ENCODE data around the gene STARD3NL.

Gene STARD3NL

GRCh38 chr7:38168890-38169570 lies 9.0 kb upstream of the STARD3NL start:
- no peak for TF ChIP-seq CEBPB (IDR thresholded peaks at IDR 0.05)
- no peak for TF ChIP-seq TAF1 (IDR thresholded peaks at IDR 0.05; ENCODE audit: low read depth)
- TF ChIP-seq NFIC (IDR thresholded peaks at IDR 0.05): no peak
- TF ChIP-seq RAD21 (IDR thresholded peaks at IDR 0.05; ENCODE audit: low read depth): no peak
- no peak for TF ChIP-seq REST (IDR thresholded peaks at IDR 0.05; ENCODE audit: low read depth)
- no peak for TF ChIP-seq YY1 (IDR thresholded peaks at IDR 0.05; ENCODE audit: low read depth)
- TF ChIP-seq ZBTB7A (IDR thresholded peaks at IDR 0.05; ENCODE audit: low read depth): no peak
- no peak for TF ChIP-seq EP300 (IDR thresholded peaks at IDR 0.05; ENCODE audit: borderline replicate concordance)
- no peak for TF ChIP-seq CREB1 (IDR thresholded peaks at IDR 0.05; ENCODE audit: low read depth)
- TF ChIP-seq FOXM1 (IDR thresholded peaks at IDR 0.05; ENCODE audit: borderline replicate concordance, low read depth): no peak
- no peak for TF ChIP-seq EGR1 (IDR thresholded peaks at IDR 0.05)
- no peak for TF ChIP-seq USF1 (IDR thresholded peaks at IDR 0.05)
- TF ChIP-seq, protein P1, sequence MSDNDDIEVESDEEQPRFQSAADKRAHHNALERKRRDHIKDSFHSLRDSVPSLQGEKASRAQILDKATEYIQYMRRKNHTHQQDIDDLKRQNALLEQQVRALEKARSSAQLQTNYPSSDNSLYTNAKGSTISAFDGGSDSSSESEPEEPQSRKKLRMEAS (IDR thresholded peaks at IDR 0.05): no peak
- no peak for TF ChIP-seq TCF12 (IDR thresholded peaks at IDR 0.05; ENCODE audit: low read depth)
- TF ChIP-seq TEAD4 (IDR thresholded peaks at IDR 0.05): no peak

DNA sequence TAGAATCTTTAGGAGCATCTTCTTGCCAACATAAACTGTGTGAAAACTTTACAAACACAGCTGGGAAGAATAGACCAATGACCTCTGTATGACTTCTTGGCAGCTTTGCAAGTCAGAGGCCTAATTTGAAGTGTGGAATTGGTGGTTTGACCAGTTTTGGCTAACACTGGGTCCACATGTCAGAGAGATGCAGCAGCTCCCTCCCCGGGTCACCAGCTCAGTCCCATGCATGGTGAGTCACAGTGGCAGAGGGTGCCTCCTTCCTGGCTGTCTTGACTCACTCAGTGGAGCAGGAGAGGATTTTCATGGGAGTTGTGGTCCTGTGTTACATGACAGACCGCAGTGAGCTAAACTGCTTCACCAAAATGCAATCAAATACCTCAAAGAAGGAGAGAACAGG lies 8.2 kb upstream of the STARD3NL start:
- TF ChIP-seq CEBPB (IDR thresholded peaks at IDR 0.05): no peak
- 0 out of 2 replicates have a peak, but pooled peaks have one; percentile 18 for TF ChIP-seq NFIC (IDR thresholded peaks at IDR 0.05)
- TF ChIP-seq, protein P1 (IDR thresholded peaks at IDR 0.05): peak; percentile 47; the same call in 1 of the 2 replicates
- no peak for TF ChIP-seq CREB1 (IDR thresholded peaks at IDR 0.05; ENCODE audit: low read depth)

DNA sequence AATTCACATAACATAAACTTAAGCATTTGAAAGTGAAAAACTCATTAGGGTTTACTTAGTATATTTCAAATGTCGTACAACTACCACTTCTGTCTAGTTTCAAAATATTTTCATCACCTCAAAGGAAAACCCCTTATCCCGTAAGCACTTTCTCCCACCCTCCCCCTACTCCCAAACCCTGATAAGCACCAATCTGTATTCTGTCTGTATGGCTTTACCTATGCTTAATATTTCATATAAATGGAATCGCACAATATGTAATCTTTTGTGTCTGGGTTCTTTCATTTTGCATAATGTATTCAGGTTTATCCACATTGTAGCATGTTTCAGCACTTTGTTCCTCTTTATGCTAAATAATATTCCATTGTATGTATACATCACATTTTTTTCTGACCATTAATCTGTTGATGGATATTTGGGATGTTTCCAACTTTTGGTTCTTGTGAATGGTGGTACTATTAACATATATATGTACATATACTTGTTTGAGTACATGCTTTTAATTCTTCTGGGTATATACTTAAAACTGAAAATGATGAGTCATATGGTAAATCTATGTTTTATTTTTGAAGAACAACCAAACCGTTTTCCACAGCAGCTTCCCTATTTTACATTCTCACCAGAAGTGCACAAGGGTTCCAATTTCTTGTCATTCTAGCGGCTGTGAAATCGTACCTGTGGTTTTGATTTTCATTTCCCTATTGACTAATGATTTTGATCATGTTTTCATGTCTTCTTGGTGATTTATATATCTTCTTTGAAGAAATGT lies 6.2 kb upstream of the STARD3NL start:
- no peak for TF ChIP-seq FOXM1 (IDR thresholded peaks at IDR 0.05; ENCODE audit: borderline replicate concordance, low read depth)
- no peak for TF ChIP-seq TCF12 (IDR thresholded peaks at IDR 0.05; ENCODE audit: low read depth)
- no peak for TF ChIP-seq EGR1 (IDR thresholded peaks at IDR 0.05)
- no peak for TF ChIP-seq CREB1 (IDR thresholded peaks at IDR 0.05; ENCODE audit: low read depth)
- TF ChIP-seq EP300 (IDR thresholded peaks at IDR 0.05; ENCODE audit: borderline replicate concordance): no peak
- no peak for TF ChIP-seq NFIC (IDR thresholded peaks at IDR 0.05)
- TF ChIP-seq TAF1 (IDR thresholded peaks at IDR 0.05; ENCODE audit: low read depth): no peak
- no peak for TF ChIP-seq USF1 (IDR thresholded peaks at IDR 0.05)
- TF ChIP-seq ZBTB7A (IDR thresholded peaks at IDR 0.05; ENCODE audit: low read depth): no peak
- no peak for TF ChIP-seq CEBPB (IDR thresholded peaks at IDR 0.05)
- TF ChIP-seq RAD21 (IDR thresholded peaks at IDR 0.05; ENCODE audit: low read depth): no peak
- no peak for TF ChIP-seq YY1 (IDR thresholded peaks at IDR 0.05; ENCODE audit: low read depth)

- TF ChIP-seq CREB1 (IDR thresholded peaks at IDR 0.05; ENCODE audit: low read depth) (no peak), TAF1 (IDR thresholded peaks at IDR 0.05; ENCODE audit: low read depth) (peak; percentile 55; the same call in 1 of the 2 replicates)
These were observed 433 bp upstream of the STARD3NL start for GRCh38 chr7:38177621-38178003.

DNA sequence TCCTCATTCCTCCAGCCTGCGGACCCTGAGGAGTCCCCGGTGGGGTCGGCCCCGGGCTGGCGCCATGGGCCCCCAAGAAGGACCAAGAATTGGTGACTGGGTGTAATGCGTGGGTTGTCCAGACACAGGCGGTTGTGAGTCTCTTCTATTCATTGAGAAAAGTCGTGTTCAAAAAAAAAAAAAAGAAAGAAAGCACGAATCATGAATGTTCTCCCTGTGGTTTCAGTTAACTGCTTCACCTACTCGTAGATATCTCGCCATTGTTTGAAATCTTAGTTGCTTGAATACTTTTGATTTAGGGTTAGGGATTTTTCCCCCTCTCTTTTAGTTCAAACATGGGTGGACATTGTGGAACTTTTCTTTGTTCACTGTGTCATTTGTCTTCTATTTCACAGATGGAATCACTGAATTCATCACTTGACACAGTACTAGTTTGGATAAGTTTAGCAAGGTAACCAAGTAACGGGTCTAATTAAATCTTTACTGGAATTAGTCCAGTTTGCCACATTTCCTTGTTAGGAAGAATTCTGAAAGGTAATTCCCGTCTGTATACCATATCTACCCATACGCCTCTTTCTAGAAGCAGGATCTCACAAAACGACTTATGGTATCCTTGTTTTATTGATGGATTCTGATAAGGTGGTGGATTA lies 775 bp downstream of the STARD3NL start:
- TF ChIP-seq RAD21 (IDR thresholded peaks at IDR 0.05; ENCODE audit: low read depth): no peak
- TF ChIP-seq TEAD4 (IDR thresholded peaks at IDR 0.05): no peak
- TF ChIP-seq NFIC (IDR thresholded peaks at IDR 0.05): no peak
- TF ChIP-seq YY1 (IDR thresholded peaks at IDR 0.05; ENCODE audit: low read depth): no peak
- no peak for TF ChIP-seq CREB1 (IDR thresholded peaks at IDR 0.05; ENCODE audit: low read depth)
- TF ChIP-seq TCF12 (IDR thresholded peaks at IDR 0.05; ENCODE audit: low read depth): no peak
- no peak for TF ChIP-seq EGR1 (IDR thresholded peaks at IDR 0.05)
- TF ChIP-seq USF1 (IDR thresholded peaks at IDR 0.05): no peak
- TF ChIP-seq CEBPB (IDR thresholded peaks at IDR 0.05): no peak
- TF ChIP-seq, protein P1 (IDR thresholded peaks at IDR 0.05): no peak
- no peak for TF ChIP-seq EP300 (IDR thresholded peaks at IDR 0.05; ENCODE audit: borderline replicate concordance)
- TF ChIP-seq ZBTB7A (IDR thresholded peaks at IDR 0.05; ENCODE audit: low read depth): no peak
- TF ChIP-seq FOXM1 (IDR thresholded peaks at IDR 0.05; ENCODE audit: borderline replicate concordance, low read depth): no peak
- no peak for TF ChIP-seq TAF1 (IDR thresholded peaks at IDR 0.05; ENCODE audit: low read depth)
- TF ChIP-seq REST (IDR thresholded peaks at IDR 0.05; ENCODE audit: low read depth): no peak

Measured in Ishikawa (cell line).